WI38 (cell line): ENCODE data around the gene MIPOL1.

Source experiments
- H3K4me3 ChIP-seq: 2 replicates; pipeline ENCODE4 v1.5.1; 2011; ENCODE audit warnings: low read depth, mild to moderate bottlenecking, control low read depth, low read length
- CTCF ChIP-seq: IDR thresholded peaks from 2 replicates; pipeline ENCODE4 v1.5.1; 2012; ENCODE audit warnings: low read depth, mild to moderate bottlenecking, control low read depth, low read length

Gene MIPOL1

GRCh38 chr14:37194698-37195097 lies 3.0 kb upstream of the MIPOL1 start:
- H3K4me3 ChIP-seq = no peak overlapping the region
- TF ChIP-seq CTCF = no peak

GRCh38 chr14:37195327-37195726 lies 2.4 kb upstream of the MIPOL1 start:
- no peak overlapping the region for H3K4me3 ChIP-seq
- TF ChIP-seq CTCF = no peak

GRCh38 chr14:37196604-37197420 lies 925 bp upstream of the MIPOL1 start:
- peak overlapping the region; percentile 64 for H3K4me3 ChIP-seq
- TF ChIP-seq CTCF = no peak

- TF ChIP-seq CTCF = no peak
- peak overlapping the region; percentile 64 for H3K4me3 ChIP-seq
These were observed 499 bp downstream of the MIPOL1 start for GRCh38 chr14:37198273-37198598.

- TF ChIP-seq CTCF = no peak
- peak overlapping the region; percentile 64 for H3K4me3 ChIP-seq
These were observed 1.2 kb downstream of the MIPOL1 start for GRCh38 chr14:37198907-37199306.

- TF ChIP-seq CTCF = no peak
- no peak overlapping the region for H3K4me3 ChIP-seq
These were observed 4.0 kb downstream of the MIPOL1 start for GRCh38 chr14:37201724-37202123.

- no peak overlapping the region for H3K4me3 ChIP-seq
- no peak for TF ChIP-seq CTCF
These were observed 4.5 kb downstream of the MIPOL1 start for GRCh38 chr14:37202265-37202664.
